ENCODE results near the gene HNRNPU. TPM values are rescaled to one million over a fixed set of nuclear protein-coding genes. Genes with fewer than 3 reads are reported as not detected.

Gene HNRNPU
- total RNA-seq, 4 donors from 2014 or later, result 275 to 441 (median 310) TPM

GRCh38 chr1:244854865-244855578 lies 9.3 kb downstream of the HNRNPU start:
- H3K9me3 ChIP-seq, result no peaks in the 10 kb centered on the region
- DNase-seq (ENCODE audit: low spot score in 2 of 2), result no peak
- H3K4me1 ChIP-seq, result peaks cover 52% of the 10 kb centered on the region
- peaks cover 95% of the 10 kb centered on the region for H3K36me3 ChIP-seq
- H3K4me3 ChIP-seq, result no peak overlapping the region
- H3K27me3 ChIP-seq, result no peaks in the 10 kb centered on the region
- TF ChIP-seq CTCF (IDR thresholded peaks at IDR 0.05), result no peak
- TF ChIP-seq EP300 (IDR thresholded peaks at IDR 0.05), result no peak
- TF ChIP-seq POLR2A (IDR thresholded peaks at IDR 0.05), result no peak
- TF ChIP-seq POLR2AphosphoS5 (IDR thresholded peaks at IDR 0.05), result no peak
- 77% methylated on average over 7 of the region's 7 CpGs for WGBS
- H3K27ac ChIP-seq, result no peak overlapping the region

DNA sequence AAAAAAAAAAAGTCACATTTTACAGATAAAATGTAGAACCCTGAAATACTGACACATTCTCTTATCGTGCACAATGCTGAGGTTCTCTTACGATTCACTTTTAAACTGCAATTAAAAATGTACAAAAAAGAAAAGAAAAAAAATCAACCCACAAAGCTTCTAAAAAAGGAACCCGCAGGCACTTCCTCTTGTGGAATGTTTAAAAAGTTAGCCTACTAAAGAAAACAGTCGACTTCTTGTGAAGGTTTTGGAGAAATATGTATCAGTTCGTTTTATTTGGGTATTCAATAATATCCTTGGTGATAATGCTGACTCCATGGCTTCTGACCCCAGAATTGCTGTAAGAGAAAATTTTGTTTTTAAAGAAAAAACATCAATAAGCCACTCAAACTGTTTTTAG lies 10.2 kb downstream of the HNRNPU start:
- no peak for DNase-seq (ENCODE audit: low spot score in 2 of 2)
- H3K9me3 ChIP-seq, result no peaks in the 10 kb centered on the region
- peaks cover 43% of the 10 kb centered on the region for H3K4me1 ChIP-seq
- H3K27ac ChIP-seq, result no peak overlapping the region
- no peak overlapping the region for H3K4me3 ChIP-seq
- no peaks in the 10 kb centered on the region for H3K27me3 ChIP-seq
- TF ChIP-seq POLR2AphosphoS5 (IDR thresholded peaks at IDR 0.05), result no peak
- TF ChIP-seq CTCF (IDR thresholded peaks at IDR 0.05), result no peak
- no peak for TF ChIP-seq POLR2A (IDR thresholded peaks at IDR 0.05)
- TF ChIP-seq EP300 (IDR thresholded peaks at IDR 0.05), result no peak
- WGBS, result 56% methylated on average over 5 of the region's 5 CpGs
- peaks cover 90% of the 10 kb centered on the region for H3K36me3 ChIP-seq

DNA sequence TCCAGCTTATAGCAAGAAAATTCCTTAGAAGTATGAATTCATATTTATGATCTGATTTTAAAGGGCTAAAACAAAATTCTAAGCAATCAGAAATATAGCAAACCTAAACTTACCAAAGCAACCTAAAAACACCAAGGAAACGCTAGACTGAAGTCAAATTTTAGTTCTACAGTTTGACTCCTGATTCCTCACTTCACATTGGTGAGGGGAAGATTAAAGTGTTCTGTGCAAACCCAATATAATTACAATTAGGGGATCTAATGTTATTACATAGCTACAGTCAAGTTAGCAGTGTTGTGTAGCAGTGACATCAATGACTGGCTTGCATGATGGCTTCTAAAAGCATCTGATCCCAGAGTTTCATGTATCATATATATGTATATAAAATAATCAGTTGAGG lies 11.6 kb downstream of the HNRNPU start:
- Histone ChIP-seq H3K9me3 (no peaks in the 10 kb centered on the region), H3K4me3 (no peak overlapping the region), H3K4me1 (peaks cover 28% of the 10 kb centered on the region), H3K36me3 (peaks cover 89% of the 10 kb centered on the region), H3K27ac (no peak overlapping the region), H3K27me3 (no peaks in the 10 kb centered on the region)
- 90% methylated on average over 1 of the region's 1 CpG for WGBS
- DNase-seq (ENCODE audit: low spot score in 2 of 2), result no peak
- no peak for TF ChIP-seq EP300 (IDR thresholded peaks at IDR 0.05)
- no peak for TF ChIP-seq POLR2AphosphoS5 (IDR thresholded peaks at IDR 0.05)
- no peak for TF ChIP-seq CTCF (IDR thresholded peaks at IDR 0.05)
- no peak for TF ChIP-seq POLR2A (IDR thresholded peaks at IDR 0.05)

DNA sequence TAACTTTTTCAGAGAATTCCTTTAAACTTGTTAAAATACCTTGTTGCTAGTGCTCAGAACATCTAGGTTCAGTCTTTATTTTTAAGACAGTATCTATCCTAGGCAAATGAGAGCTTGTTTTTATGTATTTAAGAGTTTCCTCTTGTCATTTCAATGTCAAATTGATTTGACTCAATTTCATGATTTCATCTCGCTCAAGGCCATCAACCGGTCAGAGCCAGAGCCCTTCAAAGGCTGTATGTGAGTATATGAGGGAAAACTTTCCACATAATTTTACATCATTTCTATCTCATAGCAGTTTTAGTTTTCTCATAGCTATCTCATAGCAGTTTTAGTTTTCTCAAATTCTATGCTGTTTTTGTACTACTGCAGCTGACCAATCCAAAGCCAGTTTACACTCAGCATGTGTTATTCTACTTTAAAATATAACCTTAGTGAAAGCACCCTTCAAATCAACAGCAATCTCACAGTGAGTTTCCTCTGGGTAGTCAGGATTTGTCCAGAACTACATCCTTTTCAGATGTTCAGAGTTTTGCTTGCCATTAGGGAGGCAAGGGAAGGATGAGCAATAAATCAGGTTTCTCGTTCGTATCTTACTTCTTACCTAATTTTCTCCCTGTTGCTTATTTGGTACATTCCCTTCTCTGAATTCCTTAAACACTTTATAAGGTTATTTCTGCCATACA lies 12.7 kb downstream of the HNRNPU start:
- Histone ChIP-seq H3K4me3 (no peak overlapping the region), H3K9me3 (no peaks in the 10 kb centered on the region), H3K4me1 (peaks cover 22% of the 10 kb centered on the region), H3K27me3 (no peaks in the 10 kb centered on the region), H3K27ac (no peak overlapping the region), H3K36me3 (peaks cover 88% of the 10 kb centered on the region)
- 86% methylated on average over 4 of the region's 4 CpGs for WGBS
- no peak for DNase-seq (ENCODE audit: low spot score in 2 of 2)
- no peak for TF ChIP-seq POLR2A (IDR thresholded peaks at IDR 0.05)
- TF ChIP-seq POLR2AphosphoS5 (IDR thresholded peaks at IDR 0.05), result no peak
- TF ChIP-seq EP300 (IDR thresholded peaks at IDR 0.05), result no peak
- TF ChIP-seq CTCF (IDR thresholded peaks at IDR 0.05), result no peak

- WGBS, result 97% methylated on average over 2 of the region's 2 CpGs
- no peak overlapping the region for H3K4me3 ChIP-seq
- H3K4me1 ChIP-seq, result peaks cover 22% of the 10 kb centered on the region
- DNase-seq (ENCODE audit: low spot score in 2 of 2), result no peak
- H3K27me3 ChIP-seq, result no peaks in the 10 kb centered on the region
- TF ChIP-seq POLR2A (IDR thresholded peaks at IDR 0.05) (no peak), CTCF (IDR thresholded peaks at IDR 0.05) (no peak), EP300 (IDR thresholded peaks at IDR 0.05) (no peak), POLR2AphosphoS5 (IDR thresholded peaks at IDR 0.05) (no peak)
- H3K9me3 ChIP-seq, result no peaks in the 10 kb centered on the region
- peaks cover 88% of the 10 kb centered on the region for H3K36me3 ChIP-seq
- H3K27ac ChIP-seq, result no peak overlapping the region
Measured at GRCh38 chr1:244850896-244851295, 13.4 kb downstream of the HNRNPU start.
